Kidney (tissue), 14 donors: Measurements from ENCODE around the gene ZNF436. TPM values are rescaled to one million over a fixed set of nuclear protein-coding genes. Genes with fewer than 3 reads are reported as not detected.
A peak's percentile ranks its signal among the peaks of the same experiment; 100 is the strongest.

Experiments
- DNase-seq, 5 donors: peaks; one replicate each; pipeline ENCODE4 v3.0.0-alpha.2; 2013 to 2020
- FAIRE-seq: peaks from 2 replicates; lab custom pipeline; 2012; peaks lifted over from hg19 to GRCh38; lab: Jason Lieb, UNC
- H3K27ac ChIP-seq, 2 donors: one replicate each; pipeline ENCODE4 v1.7.0; 2013; ENCODE audit warnings: low read depth in 2 of 2, low read length in 2 of 2, inconsistent platforms in 1 of 2
- H3K27me3 ChIP-seq: one replicate; pipeline ENCODE4 v1.7.1; 2013; ENCODE audit warnings: low read length, inconsistent platforms; ENCODE audit not compliant: control insufficient read depth, insufficient read depth
- H3K36me3 ChIP-seq, 3 donors: one replicate each; pipeline versions ENCODE4 v1.7.0 to v1.7.1; 2013; ENCODE audit warnings: low read length in 3 of 3, control low read depth in 1 of 3, inconsistent platforms in 1 of 3; ENCODE audit not compliant: insufficient read depth in 3 of 3, control insufficient read depth in 2 of 3
- H3K4me1 ChIP-seq, 3 donors: one replicate each; pipeline versions ENCODE4 v1.7.0 to v1.7.1; 2013; ENCODE audit warnings: low read length in 3 of 3, inconsistent platforms in 1 of 3, low read depth in 1 of 3; ENCODE audit not compliant: control insufficient read depth in 2 of 3, insufficient read depth in 2 of 3
- H3K4me3 ChIP-seq, 3 donors: one replicate each; pipeline versions ENCODE4 v1.7.0 to v1.8.1; 2013; ENCODE audit warnings: low read length in 3 of 3, control low read depth in 1 of 3, inconsistent platforms in 1 of 3
- H3K9ac ChIP-seq, 3 donors: one replicate each; pipeline versions ENCODE4 v1.7.0 to v1.7.1; 2013; ENCODE audit warnings: low read length in 3 of 3, control low read depth in 1 of 3, inconsistent platforms in 1 of 3
- H3K9me3 ChIP-seq, 3 donors: one replicate each; pipeline versions ENCODE4 v1.7.0 to v1.7.1; 2013; ENCODE audit warnings: low read length in 3 of 3, control low read depth in 1 of 3, inconsistent platforms in 1 of 3; ENCODE audit not compliant: control insufficient read depth in 2 of 3, insufficient read depth in 1 of 3
- intact Hi-C: fragments of 100-400 bp; cut with DNase I; formaldehyde crosslinking; loops from one replicate; pipeline ENCODE4 v1.11.1; 2022
- polyA plus RNA-seq: library from polyadenylated mRNA; stranded (reverse); fragments of 350-450 nt; fragmentation: Illumina TruSeq; extraction: RNeasy Lipid Tissue Mini Kit (QIAGEN cat#74804); gene quantifications from one replicate; pipeline ENCODE4 v1.2.3, GENCODE V29; 2014; ENCODE audit warnings: low read depth, low replicate concordance; ENCODE audit not compliant: insufficient read depth
- total RNA-seq: library from RNA; stranded (reverse); fragmentation: NEBNext Ultra II Directional; extraction: Animal tissue kit (Norgen Biotek cat#: 25700); gene quantifications from one replicate; pipeline ENCODE4 v1.2.1, GENCODE V29; 2021
- TF ChIP-seq, protein P1 (sequence below): IDR thresholded peaks from 3 replicates; pipeline ENCODE4 v1.5.1; 2012; ENCODE audit warnings: mild to moderate bottlenecking, moderate library complexity, borderline replicate concordance; ENCODE audit not compliant: insufficient read depth; ENCODE audit errors: extremely low read depth
- donor health status: control.
- donor health status: control.
- donor health status: control.
- donor health status: control.
- donor health status: control.
- donor health status: DM: yes; HTN: yes; CAD: no.
- donor health status: Normal renal cell carcinoma (clear cell type).

The ZNF436 gene
- total and polyA plus RNA-seq, 2 donors from 2014 or later, result 4.6 to 19.8 TPM

DNA sequence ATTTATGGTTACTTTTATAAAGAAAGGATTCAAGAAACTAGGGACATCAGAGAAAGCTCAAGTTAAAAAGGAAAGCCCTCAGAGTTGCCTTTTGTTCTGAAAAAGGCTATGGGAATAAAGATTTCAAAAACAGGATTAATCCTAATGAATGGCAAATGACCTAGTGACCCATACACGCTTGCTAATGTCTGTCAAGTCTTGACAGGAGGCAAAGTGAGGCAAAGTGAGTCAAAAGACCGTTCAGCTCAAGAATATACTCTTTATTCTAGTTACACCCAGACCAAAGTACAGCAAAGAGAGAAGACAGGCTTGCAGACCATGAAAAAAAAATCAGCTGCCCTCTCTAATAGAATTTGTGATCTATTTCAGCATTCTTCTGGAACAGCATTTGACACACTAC is 3.5 kb downstream of the ZNF436 start:
- Histone ChIP-seq H3K9me3 (peaks cover 19 to 30% (median 20%) of the 10 kb centered on the region in 3 donors), H3K27ac (no peak overlapping the region), H3K4me3 (no peak overlapping the region), H3K36me3 (peaks cover 19 to 27% (median 21%) of the 10 kb centered on the region in 3 donors), H3K9ac (no peak overlapping the region), H3K4me1 (peaks cover 8 to 21% (median 21%) of the 10 kb centered on the region in 3 donors), H3K27me3 (no peaks in the 10 kb centered on the region)
- intact Hi-C loops, result no loop called here
- TF ChIP-seq, protein P1, sequence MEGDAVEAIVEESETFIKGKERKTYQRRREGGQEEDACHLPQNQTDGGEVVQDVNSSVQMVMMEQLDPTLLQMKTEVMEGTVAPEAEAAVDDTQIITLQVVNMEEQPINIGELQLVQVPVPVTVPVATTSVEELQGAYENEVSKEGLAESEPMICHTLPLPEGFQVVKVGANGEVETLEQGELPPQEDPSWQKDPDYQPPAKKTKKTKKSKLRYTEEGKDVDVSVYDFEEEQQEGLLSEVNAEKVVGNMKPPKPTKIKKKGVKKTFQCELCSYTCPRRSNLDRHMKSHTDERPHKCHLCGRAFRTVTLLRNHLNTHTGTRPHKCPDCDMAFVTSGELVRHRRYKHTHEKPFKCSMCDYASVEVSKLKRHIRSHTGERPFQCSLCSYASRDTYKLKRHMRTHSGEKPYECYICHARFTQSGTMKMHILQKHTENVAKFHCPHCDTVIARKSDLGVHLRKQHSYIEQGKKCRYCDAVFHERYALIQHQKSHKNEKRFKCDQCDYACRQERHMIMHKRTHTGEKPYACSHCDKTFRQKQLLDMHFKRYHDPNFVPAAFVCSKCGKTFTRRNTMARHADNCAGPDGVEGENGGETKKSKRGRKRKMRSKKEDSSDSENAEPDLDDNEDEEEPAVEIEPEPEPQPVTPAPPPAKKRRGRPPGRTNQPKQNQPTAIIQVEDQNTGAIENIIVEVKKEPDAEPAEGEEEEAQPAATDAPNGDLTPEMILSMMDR, result no peak
- DNase-seq, result no peak
- no peak for FAIRE-seq

DNA sequence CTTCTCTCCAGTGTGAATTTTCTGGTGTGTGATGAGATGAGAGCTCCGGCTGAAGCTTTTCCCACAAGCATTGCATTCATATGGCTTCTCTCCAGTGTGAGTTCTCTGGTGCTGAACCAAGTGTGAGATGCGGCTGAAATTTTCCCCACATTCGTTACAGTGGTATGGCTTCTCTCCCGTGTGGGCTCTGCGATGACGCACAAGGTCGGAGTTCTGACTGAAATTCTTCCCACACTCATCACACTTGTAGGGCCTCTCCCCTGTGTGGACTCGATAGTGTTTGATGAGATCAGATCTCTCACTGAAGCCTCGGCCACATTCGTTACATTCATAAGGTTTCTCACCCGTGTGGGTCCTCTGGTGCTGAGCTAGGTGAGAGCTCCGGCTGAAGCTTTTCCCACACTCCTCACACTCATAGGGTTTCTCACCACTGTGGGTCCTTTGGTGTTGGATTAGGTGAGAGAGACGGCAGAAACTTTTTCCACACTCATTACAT is 7.4 kb downstream of the ZNF436 start:
- Histone ChIP-seq H3K9me3 (peaks cover 23 to 47% (median 24%) of the 10 kb centered on the region in 3 donors), H3K9ac (no peak overlapping the region), H3K4me1 (peaks cover 0 to 10% (median 6%) of the 10 kb centered on the region in 3 donors), H3K27ac (no peak overlapping the region), H3K27me3 (no peaks in the 10 kb centered on the region), H3K4me3 (peak overlapping the region in 2 of 3 donors; percentile 3 to 7), H3K36me3 (peaks cover 21 to 30% (median 26%) of the 10 kb centered on the region in 3 donors)
- intact Hi-C loops, result no loop called here
- TF ChIP-seq, protein P1, result no peak
- no peak for DNase-seq
- no peak for FAIRE-seq

DNA sequence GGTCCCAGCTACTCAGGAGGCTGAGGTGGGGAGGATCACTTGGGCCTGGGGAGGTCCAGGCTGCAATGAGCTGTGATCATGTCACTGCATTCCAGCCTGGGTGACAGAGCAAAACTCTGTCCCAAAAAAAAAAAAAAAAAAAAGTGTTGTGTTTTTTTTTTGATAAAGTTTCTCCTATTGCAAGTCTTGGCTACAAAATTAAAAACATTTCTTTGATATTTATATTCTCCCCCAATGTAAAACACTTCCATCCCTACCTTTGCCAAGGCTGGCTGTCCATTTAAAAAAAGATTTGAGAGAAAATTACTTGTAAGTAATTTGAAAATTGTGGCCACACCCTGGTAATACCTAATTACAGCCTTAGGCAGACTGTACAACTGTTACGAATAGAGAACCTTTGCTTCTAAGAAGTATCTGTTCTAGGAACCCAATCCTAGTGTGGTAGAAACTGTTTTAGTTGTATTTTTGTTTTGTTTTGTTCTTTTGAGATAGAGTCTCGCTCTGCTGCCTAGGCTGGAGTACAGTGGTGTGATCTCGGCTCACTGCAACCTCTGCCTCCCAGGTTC is 11.2 kb downstream of the ZNF436 start:
- Histone ChIP-seq H3K4me1 (no peaks in the 10 kb centered on the region), H3K4me3 (no peak overlapping the region), H3K9me3 (peaks cover 21 to 37% (median 22%) of the 10 kb centered on the region in 3 donors), H3K27me3 (no peaks in the 10 kb centered on the region), H3K36me3 (peaks cover 17 to 25% (median 23%) of the 10 kb centered on the region in 3 donors), H3K27ac (no peak overlapping the region), H3K9ac (no peak overlapping the region)
- FAIRE-seq, result no peak
- no peak for DNase-seq
- intact Hi-C loops, result no loop called here
- TF ChIP-seq, protein P1, result no peak
